ENCODE measurements around the gene CALCR.

CALCR gene

DNA sequence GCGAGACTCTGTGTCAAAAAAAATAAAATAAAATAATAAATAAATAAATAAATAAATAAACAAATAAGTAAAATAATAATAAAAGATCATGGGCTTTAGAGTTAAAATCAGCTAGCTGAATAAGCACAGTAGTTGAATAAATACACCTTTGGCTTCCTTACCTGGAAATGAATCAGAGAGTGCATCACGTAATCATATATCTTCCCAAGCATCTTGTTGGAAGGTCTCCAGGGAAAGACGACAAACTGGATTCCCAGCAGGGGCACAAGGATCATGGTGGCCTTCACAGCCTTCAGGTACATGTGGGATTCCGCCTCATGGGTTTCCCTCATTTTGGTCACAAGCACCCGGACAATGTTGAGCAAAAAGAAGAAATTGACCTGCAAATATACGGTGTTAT lies 138.7 kb downstream of the CALCR start:
- no peak overlapping the region for H3K4me3 Mint-ChIP-seq
- no peaks in the 10 kb centered on the region for H3K9me3 Mint-ChIP-seq
- H3K4me1 Mint-ChIP-seq (ENCODE audit: low read depth) = peaks cover 13% of the 10 kb centered on the region
- H3K27ac Mint-ChIP-seq = no peak overlapping the region
- no peaks in the 10 kb centered on the region for H3K36me3 Mint-ChIP-seq (ENCODE audit: low read depth)
- H3K27me3 Mint-ChIP-seq = no peaks in the 10 kb centered on the region

DNA sequence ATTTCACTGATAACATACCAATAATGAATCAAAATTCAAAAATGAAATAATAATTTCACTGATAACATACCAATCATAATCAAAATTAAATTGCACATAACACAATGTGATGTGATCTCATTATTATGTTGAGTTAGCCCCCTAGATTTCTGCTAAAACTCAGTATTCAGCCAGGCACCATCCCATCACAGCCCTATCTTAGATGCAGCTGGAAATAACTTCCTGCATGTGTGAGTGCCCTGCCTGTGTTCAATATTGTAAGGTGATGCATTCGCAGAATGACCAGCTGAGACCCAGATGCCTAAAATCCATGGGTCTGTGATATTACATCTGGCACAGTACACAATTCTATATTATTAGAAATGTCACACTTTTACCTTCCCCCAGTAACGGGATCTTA lies 142.4 kb downstream of the CALCR start:
- Mint-ChIP-seq H3K27ac (no peak overlapping the region), H3K4me1 (ENCODE audit: low read depth) (peaks cover 27% of the 10 kb centered on the region), H3K27me3 (no peaks in the 10 kb centered on the region), H3K36me3 (ENCODE audit: low read depth) (no peaks in the 10 kb centered on the region), H3K4me3 (no peak overlapping the region), H3K9me3 (no peaks in the 10 kb centered on the region)

DNA sequence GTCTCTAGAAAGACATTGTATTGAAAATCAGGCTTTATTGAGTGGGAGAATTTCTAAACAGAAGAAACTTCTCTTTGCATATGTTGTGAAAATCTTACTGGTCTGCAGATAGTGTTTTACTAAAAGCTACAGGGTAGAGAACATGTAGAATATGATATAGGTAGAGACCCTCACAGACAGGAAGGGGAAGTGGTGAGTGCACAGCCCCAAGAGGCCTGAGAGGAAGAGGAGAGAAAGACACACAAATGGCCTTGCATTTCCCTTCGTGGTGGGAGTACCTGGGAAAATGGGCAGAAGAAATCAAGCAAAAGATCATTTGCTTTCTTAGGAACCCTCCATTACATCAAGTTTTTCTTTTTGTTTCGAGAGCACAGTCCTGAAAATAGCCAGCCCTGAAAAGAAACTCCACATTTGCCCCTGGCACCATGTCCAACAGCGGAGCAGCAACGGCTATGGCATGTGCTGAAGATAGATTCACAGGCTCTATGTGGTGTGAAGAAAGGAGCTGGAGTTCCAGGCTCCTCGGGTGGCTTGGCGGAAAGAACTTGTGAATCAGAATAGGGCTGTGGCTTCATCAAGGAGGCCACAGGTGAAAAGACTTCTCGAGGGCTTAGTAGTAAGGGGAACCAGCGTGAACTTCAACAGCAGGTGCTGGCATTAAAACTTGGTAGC lies 143.5 kb downstream of the CALCR start:
- no peaks in the 10 kb centered on the region for H3K27me3 Mint-ChIP-seq
- H3K27ac Mint-ChIP-seq = peak overlapping the region; percentile 29
- peaks cover 27% of the 10 kb centered on the region for H3K4me1 Mint-ChIP-seq (ENCODE audit: low read depth)
- no peaks in the 10 kb centered on the region for H3K36me3 Mint-ChIP-seq (ENCODE audit: low read depth)
- H3K4me3 Mint-ChIP-seq = no peak overlapping the region
- no peaks in the 10 kb centered on the region for H3K9me3 Mint-ChIP-seq

DNA sequence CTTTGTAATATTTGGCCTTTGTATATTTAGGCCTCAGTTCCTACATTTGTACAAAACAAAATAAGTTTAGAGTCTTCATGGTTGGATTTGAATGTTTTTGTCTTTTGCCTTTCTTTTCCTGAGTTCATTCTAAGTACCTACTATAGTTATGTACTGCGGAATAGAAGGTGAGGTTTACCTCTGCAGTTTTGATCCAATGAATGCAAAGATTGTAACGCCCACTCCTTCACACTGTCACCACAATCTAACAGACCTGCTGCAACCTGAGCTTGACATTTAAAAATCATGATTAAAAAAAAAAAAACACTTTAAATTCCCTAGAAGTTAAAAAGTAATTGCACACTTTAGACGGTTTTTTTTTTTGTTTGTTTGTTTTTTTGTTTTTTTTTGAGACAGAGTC lies 145.0 kb downstream of the CALCR start:
- Mint-ChIP-seq H3K9me3 (no peaks in the 10 kb centered on the region), H3K36me3 (ENCODE audit: low read depth) (no peaks in the 10 kb centered on the region), H3K27me3 (no peaks in the 10 kb centered on the region), H3K4me1 (ENCODE audit: low read depth) (peaks cover 27% of the 10 kb centered on the region), H3K27ac (no peak overlapping the region), H3K4me3 (no peak overlapping the region)

DNA sequence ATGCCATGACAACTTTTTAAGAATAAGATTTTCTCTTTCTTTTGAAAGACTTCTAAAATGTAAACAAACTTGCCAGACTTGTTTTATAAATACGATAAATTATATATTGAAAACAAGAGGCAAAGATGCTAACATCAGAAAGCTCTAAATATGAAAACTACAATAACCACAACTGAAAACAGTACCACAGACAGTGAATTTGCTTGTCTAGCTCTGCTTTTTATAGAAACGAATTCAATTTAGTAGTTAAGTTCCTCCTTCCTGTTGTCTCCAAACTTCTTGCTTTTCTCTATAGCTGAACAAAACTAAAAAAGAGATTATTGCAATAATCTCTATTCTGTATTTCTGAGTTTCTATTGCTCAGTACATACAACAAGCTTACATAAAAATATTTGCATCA lies 147.4 kb downstream of the CALCR start:
- Mint-ChIP-seq H3K4me3 (no peak overlapping the region), H3K27ac (no peak overlapping the region), H3K4me1 (ENCODE audit: low read depth) (peaks cover 27% of the 10 kb centered on the region), H3K9me3 (no peaks in the 10 kb centered on the region), H3K36me3 (ENCODE audit: low read depth) (no peaks in the 10 kb centered on the region), H3K27me3 (peaks cover 4% of the 10 kb centered on the region)

DNA sequence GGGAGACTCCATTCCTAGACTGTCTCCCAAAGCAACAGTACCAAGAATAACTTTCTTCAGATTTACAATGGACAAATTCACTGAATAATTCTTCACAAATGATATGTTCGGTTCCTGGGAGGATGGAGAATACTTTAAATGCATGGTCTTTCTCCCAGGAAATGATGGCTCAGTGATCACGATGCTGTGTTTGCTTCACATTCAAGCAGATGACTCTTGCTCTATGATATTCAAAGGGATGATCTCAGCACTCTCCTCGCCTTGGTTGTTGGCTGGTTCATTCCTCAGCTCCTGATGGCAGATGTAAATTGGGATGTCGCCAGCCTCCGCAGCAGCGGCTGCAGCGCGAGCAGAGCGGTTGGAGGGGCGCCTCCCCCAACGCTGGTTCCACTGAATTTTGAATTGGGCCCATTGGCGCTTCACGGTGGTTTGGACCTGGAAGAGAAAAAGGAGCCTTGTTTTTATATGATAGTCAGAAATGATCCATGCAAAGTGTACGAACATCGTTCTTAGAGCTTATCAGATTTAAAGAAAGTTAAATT lies 148.3 kb downstream of the CALCR start:
- Mint-ChIP-seq H3K27me3 (peaks cover 4% of the 10 kb centered on the region), H3K36me3 (ENCODE audit: low read depth) (no peaks in the 10 kb centered on the region), H3K9me3 (no peaks in the 10 kb centered on the region), H3K4me1 (ENCODE audit: low read depth) (peaks cover 18% of the 10 kb centered on the region), H3K27ac (no peak overlapping the region), H3K4me3 (no peak overlapping the region)

DNA sequence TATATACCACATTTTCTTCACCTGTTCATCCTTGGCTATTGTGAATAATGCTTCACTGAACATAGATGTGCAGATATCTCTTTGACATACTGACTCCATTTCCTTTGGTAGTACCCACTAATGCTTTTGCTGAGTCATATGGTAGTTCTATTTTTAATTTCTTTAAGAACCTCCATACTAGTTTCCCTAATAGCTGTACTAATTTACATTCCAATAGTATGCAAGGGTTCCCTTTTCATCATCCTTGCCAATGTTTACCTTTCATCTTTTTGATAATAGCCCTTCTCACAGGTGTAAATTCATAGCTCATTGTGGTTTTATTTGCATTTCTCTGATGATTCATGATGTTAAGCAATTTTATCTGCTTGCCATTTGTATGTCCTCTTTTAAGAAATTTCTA lies 159.9 kb downstream of the CALCR start:
- no peaks in the 10 kb centered on the region for H3K9me3 Mint-ChIP-seq
- no peaks in the 10 kb centered on the region for H3K4me1 Mint-ChIP-seq (ENCODE audit: low read depth)
- peaks cover 10% of the 10 kb centered on the region for H3K27me3 Mint-ChIP-seq
- H3K4me3 Mint-ChIP-seq = no peak overlapping the region
- no peaks in the 10 kb centered on the region for H3K36me3 Mint-ChIP-seq (ENCODE audit: low read depth)
- no peak overlapping the region for H3K27ac Mint-ChIP-seq

DNA sequence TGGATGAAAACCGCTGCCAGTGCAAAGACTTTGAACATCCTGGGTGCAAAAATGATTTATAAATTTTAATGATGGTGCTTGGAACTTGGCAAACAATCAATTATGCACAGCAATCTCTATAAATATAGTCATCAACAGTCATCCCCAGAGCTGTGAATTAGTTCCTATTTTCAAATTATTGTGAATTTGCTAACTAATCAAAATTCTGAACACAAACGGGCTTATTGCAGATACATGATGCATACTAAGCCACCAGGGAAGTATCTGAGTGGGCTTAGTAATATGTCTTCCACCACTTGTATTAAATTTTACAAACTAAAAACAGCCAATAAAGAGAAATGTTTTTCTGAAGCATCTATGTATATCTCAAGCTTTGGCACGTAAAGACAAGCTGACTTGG lies 165.2 kb downstream of the CALCR start:
- Mint-ChIP-seq H3K27ac (no peak overlapping the region), H3K9me3 (peaks cover 12% of the 10 kb centered on the region)

DNA sequence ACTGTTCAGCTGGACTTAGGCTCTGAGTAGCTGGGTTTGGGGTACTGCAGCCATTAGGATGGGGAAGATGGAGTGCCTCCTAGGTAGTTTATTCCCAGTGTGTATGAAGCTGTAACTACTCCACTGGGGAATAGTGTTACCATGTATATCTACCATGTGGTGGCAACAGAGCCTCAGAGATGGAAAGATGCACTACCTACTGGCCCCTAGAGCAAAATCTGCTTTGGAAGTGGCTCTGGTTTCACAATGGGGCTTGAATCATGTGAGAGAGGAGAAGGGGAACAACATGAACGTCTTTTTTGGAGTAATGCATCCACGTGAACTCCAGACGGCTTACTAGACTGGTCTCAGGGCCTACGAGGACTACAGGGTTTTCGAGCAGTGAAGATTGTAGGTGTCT lies 167.3 kb downstream of the CALCR start:
- peaks cover 12% of the 10 kb centered on the region for H3K9me3 Mint-ChIP-seq
- no peak overlapping the region for H3K4me3 Mint-ChIP-seq
- H3K36me3 Mint-ChIP-seq (ENCODE audit: low read depth) = no peaks in the 10 kb centered on the region
- H3K27ac Mint-ChIP-seq = no peak overlapping the region
- H3K27me3 Mint-ChIP-seq = peaks cover 4% of the 10 kb centered on the region
- no peaks in the 10 kb centered on the region for H3K4me1 Mint-ChIP-seq (ENCODE audit: low read depth)

More for the DNA sequence above, 165.2 kb downstream of the CALCR start:
- Mint-ChIP-seq H3K4me1 (ENCODE audit: low read depth) (no peaks in the 10 kb centered on the region), H3K27me3 (peaks cover 4% of the 10 kb centered on the region), H3K4me3 (no peak overlapping the region), H3K36me3 (ENCODE audit: low read depth) (no peaks in the 10 kb centered on the region)

DNA sequence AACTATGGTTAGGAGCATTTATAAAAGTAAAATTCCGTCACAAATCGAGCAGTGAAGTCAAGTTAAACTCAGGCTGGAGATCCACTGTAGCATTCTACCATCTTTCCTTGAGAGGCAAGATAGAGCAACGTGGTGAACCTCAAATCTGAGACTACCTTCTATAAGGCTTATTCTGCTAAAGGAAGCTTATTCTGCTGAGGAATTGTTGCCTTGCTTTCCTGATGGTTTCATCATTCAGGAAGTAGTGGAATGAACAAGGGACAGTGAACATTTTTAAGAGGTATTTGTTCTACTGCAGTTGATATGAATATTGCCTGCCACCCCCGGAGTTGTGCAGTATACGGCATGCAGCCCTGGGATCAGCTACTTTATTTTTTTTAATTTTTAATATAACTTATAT lies 171.6 kb downstream of the CALCR start:
- Mint-ChIP-seq H3K27me3 (no peaks in the 10 kb centered on the region), H3K4me3 (no peak overlapping the region), H3K27ac (no peak overlapping the region), H3K36me3 (ENCODE audit: low read depth) (no peaks in the 10 kb centered on the region), H3K4me1 (ENCODE audit: low read depth) (no peaks in the 10 kb centered on the region), H3K9me3 (peaks cover 12% of the 10 kb centered on the region)

DNA sequence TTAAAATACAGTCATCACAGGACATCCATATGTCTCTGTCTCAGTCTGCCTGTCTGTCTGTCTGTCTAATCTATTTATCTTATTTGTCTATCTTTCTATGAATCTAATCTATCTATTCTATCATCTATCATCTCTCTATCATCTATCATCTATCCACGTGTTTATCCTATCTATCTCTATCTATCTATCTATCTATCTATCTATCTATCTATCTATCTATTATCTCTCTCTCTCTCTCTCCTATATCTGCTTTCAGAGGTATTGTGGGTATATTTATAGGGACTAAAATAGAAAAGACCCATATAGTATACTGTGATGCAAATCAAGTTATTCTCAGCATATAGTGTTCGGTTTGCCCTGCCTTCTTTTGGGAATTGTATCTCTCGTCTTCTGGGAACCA lies 174.9 kb downstream of the CALCR start:
- Mint-ChIP-seq H3K4me3 (no peak overlapping the region), H3K27ac (no peak overlapping the region), H3K36me3 (ENCODE audit: low read depth) (no peaks in the 10 kb centered on the region), H3K9me3 (no peaks in the 10 kb centered on the region), H3K27me3 (peaks cover 3% of the 10 kb centered on the region), H3K4me1 (ENCODE audit: low read depth) (no peaks in the 10 kb centered on the region)

DNA sequence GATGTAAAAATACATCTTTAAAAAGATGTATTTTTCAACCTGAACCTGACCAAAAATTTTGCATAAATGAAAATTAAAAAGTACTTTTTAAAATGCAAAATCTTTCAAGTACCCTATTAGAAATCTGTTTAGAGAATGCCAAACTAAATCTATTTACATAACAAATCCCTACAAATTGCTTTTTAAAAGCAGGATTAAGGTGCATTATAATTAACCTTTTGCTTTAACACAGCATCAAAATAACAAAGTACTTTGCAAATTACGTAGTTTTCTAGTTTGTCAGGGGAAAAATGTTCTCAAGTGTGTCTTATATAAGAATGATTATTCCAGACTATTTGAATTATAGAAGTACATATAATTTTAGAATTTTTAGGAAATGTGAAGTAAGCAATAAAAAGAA lies 181.5 kb downstream of the CALCR start:
- Mint-ChIP-seq H3K4me3 (no peak overlapping the region), H3K9me3 (no peaks in the 10 kb centered on the region), H3K27me3 (peaks cover 5% of the 10 kb centered on the region), H3K36me3 (ENCODE audit: low read depth) (no peaks in the 10 kb centered on the region), H3K27ac (no peak overlapping the region), H3K4me1 (ENCODE audit: low read depth) (no peaks in the 10 kb centered on the region)

DNA sequence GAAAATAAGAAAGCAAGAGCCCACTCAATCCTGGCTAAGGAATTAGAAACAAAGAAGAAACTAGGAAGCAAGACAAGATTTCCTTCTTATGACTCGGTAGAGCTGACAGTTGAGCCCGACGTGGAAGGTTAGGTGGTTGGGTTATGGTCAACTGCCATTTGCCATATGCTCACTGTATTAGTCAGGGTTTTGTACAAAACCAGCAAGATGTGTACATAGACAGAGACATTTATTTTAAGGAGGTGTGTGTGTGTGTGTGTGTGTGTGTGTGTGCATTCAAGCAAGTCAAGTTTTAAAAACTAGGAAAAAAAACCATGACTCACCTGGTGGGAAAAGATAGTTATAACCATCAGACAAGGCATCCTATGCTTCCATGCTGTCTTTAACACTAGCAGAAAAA lies 183.9 kb downstream of the CALCR start:
- Mint-ChIP-seq H3K4me3 (no peak overlapping the region), H3K9me3 (no peaks in the 10 kb centered on the region), H3K4me1 (ENCODE audit: low read depth) (no peaks in the 10 kb centered on the region), H3K36me3 (ENCODE audit: low read depth) (no peaks in the 10 kb centered on the region), H3K27ac (no peak overlapping the region), H3K27me3 (peaks cover 7% of the 10 kb centered on the region)

DNA sequence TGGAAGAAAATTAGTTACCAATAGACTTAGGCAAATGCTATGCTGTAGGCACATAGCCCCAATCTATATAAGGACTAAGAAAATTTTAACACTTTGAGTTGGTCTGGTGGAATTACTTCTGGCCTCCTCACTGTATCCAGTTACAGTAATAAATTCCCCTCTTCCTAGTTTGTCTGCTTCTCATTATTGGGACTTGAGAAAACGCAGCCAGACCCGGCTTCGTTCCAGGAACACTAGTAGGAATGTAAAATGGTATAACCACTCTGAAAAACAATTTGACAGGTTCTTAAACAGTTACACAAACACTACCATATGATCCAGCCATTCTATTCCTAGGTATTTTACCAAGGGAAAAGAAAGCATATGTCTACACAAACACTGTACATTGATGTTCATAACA lies 192.2 kb downstream of the CALCR start:
- Mint-ChIP-seq H3K4me1 (ENCODE audit: low read depth) (no peaks in the 10 kb centered on the region), H3K27me3 (peaks cover 13% of the 10 kb centered on the region), H3K27ac (no peak overlapping the region), H3K9me3 (no peaks in the 10 kb centered on the region), H3K36me3 (ENCODE audit: low read depth) (no peaks in the 10 kb centered on the region), H3K4me3 (no peak overlapping the region)

DNA sequence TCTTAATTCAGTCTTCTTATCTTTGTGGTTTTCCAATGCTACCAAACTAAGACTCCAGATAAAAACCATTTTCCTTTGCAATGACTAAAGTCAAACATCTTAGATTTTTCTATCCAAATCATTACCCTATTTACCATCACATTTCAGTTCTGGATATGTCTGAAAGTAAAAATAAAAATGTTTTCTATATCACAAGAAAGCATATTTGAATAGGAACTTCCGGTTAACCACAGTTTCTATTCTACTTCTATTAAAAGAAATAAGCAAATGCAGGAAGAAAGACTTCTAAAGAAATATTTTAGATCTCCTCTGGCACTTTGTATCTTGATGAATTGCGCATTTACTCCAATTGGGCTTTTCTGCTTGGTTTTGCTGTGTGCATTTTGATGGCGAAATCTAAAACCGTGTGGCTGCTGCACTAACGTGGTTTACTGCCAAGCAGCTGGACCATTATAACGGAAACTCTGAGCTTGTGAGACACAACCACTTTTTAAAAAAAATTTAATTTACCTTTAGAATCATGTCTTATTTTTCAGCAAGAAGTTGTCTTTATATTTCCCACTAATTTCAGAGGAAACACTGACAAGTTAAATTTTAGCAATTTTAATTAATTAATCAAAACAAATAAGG lies 196.3 kb downstream of the CALCR start:
- H3K4me3 Mint-ChIP-seq = no peak overlapping the region
- H3K27me3 Mint-ChIP-seq = peaks cover 23% of the 10 kb centered on the region
- H3K9me3 Mint-ChIP-seq = no peaks in the 10 kb centered on the region

DNA sequence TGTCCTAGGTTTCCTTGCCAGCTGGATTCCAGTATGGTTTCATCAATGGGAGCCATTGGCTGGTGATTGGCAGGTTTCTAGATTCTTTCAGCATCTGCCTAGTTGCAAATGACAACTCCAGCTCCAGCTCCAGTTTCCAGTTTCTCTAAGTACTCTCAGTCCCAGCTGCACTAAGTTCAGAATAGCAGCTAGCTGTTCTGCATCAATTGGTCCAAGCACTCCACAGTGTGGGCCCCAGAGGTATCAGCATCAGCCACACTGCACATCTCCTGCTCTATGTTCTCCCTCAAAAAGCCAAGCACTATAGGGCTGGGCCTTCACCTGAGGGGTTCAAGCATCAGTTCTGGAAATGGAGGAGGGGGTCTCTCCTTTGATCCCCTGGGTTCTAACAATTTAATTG lies 198.9 kb downstream of the CALCR start:
- Mint-ChIP-seq H3K9me3 (no peaks in the 10 kb centered on the region), H3K4me3 (no peak overlapping the region), H3K36me3 (ENCODE audit: low read depth) (no peaks in the 10 kb centered on the region), H3K27ac (no peak overlapping the region), H3K4me1 (ENCODE audit: low read depth) (no peaks in the 10 kb centered on the region), H3K27me3 (peaks cover 26% of the 10 kb centered on the region)

More for the DNA sequence above, 196.3 kb downstream of the CALCR start:
- Mint-ChIP-seq H3K27ac (no peak overlapping the region), H3K4me1 (ENCODE audit: low read depth) (no peaks in the 10 kb centered on the region), H3K36me3 (ENCODE audit: low read depth) (no peaks in the 10 kb centered on the region)

Measured in stimulated activated naive CD8-positive, alpha-beta T cell treated with anti-CD3 and anti-CD28 coated beads, Interleukin-15, Interleukin-2, amounts not matched to agents 100 ng/mL and 50 ng/mL, for 24 hours (primary cell).